ENCODE results near the gene TNFAIP8.

DNA sequence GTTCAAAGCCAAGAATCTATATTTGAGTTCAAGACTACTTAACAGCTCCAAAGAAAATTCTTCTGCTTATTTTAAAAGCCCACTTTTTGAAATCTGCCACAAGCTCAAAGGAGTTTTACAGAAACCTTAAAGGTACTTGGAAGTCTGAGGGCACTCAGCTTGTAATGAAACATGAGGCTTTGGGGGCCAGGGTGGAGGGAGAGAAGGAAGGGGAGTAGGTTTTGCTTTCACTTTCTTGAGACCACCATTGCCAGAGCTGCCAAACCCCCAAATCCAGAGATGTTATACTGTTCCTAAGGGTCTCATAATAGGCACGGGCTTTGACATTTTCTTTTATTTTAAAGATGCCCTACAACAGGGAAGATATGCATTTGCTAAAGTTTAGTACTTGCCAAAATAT, 42.6 kb upstream of the TNFAIP8 start:
- TF ChIP-seq EZH2 (IDR thresholded peaks at IDR 0.05; ENCODE audit: low read depth, unreplicated experiment): no peak
- TF ChIP-seq, protein P1, sequence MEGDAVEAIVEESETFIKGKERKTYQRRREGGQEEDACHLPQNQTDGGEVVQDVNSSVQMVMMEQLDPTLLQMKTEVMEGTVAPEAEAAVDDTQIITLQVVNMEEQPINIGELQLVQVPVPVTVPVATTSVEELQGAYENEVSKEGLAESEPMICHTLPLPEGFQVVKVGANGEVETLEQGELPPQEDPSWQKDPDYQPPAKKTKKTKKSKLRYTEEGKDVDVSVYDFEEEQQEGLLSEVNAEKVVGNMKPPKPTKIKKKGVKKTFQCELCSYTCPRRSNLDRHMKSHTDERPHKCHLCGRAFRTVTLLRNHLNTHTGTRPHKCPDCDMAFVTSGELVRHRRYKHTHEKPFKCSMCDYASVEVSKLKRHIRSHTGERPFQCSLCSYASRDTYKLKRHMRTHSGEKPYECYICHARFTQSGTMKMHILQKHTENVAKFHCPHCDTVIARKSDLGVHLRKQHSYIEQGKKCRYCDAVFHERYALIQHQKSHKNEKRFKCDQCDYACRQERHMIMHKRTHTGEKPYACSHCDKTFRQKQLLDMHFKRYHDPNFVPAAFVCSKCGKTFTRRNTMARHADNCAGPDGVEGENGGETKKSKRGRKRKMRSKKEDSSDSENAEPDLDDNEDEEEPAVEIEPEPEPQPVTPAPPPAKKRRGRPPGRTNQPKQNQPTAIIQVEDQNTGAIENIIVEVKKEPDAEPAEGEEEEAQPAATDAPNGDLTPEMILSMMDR (conservative IDR thresholded peaks at IDR 0.05; ENCODE audit: low read depth in 2 of 2): no peak
- no peak for TF ChIP-seq CREB1 (CRISPR knock-in tag; IDR thresholded peaks at IDR 0.05; ENCODE audit: low read depth)
- TF ChIP-seq EZH2phosphoT487 (IDR thresholded peaks at IDR 0.05; ENCODE audit: unreplicated experiment): no peak
- no peak for TF ChIP-seq POLR2AphosphoS5 (IDR thresholded peaks at IDR 0.05; ENCODE audit: low read depth)
- TF ChIP-seq, protein P2, sequence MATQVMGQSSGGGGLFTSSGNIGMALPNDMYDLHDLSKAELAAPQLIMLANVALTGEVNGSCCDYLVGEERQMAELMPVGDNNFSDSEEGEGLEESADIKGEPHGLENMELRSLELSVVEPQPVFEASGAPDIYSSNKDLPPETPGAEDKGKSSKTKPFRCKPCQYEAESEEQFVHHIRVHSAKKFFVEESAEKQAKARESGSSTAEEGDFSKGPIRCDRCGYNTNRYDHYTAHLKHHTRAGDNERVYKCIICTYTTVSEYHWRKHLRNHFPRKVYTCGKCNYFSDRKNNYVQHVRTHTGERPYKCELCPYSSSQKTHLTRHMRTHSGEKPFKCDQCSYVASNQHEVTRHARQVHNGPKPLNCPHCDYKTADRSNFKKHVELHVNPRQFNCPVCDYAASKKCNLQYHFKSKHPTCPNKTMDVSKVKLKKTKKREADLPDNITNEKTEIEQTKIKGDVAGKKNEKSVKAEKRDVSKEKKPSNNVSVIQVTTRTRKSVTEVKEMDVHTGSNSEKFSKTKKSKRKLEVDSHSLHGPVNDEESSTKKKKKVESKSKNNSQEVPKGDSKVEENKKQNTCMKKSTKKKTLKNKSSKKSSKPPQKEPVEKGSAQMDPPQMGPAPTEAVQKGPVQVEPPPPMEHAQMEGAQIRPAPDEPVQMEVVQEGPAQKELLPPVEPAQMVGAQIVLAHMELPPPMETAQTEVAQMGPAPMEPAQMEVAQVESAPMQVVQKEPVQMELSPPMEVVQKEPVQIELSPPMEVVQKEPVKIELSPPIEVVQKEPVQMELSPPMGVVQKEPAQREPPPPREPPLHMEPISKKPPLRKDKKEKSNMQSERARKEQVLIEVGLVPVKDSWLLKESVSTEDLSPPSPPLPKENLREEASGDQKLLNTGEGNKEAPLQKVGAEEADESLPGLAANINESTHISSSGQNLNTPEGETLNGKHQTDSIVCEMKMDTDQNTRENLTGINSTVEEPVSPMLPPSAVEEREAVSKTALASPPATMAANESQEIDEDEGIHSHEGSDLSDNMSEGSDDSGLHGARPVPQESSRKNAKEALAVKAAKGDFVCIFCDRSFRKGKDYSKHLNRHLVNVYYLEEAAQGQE (IDR thresholded peaks at IDR 0.05; ENCODE audit: unreplicated experiment): no peak
- no peak for TF ChIP-seq JUNB (IDR thresholded peaks at IDR 0.05; ENCODE audit: unreplicated experiment)
- TF ChIP-seq ZNF114 (CRISPR knock-in tag; IDR thresholded peaks at IDR 0.05): no peak

All from GM23338 (cell line).